GM21825 (cell line): ENCODE results near the gene RPL10L.

ENCODE experiments used
- ATAC-seq: cut with Tn5 transposase; IDR thresholded peaks from one replicate; pipeline ENCODE4 v1.9.1; 2021; ENCODE audit warnings: mild to moderate bottlenecking, moderate library complexity; ENCODE audit not compliant: unreplicated experiment

The RPL10L gene

GRCh38 chr14:46651526-46652144 lies at the start of gene RPL10L:
Gene RPL10L (minus strand): TSS chr14:46651781. CDS start chr14:46651736, 45 bp downstream.
- no peak for ATAC-seq

- no peak for ATAC-seq
Observed at GRCh38 chr14:46691819-46692218, 40.2 kb upstream of the RPL10L start.

- ATAC-seq: no peak
Observed at GRCh38 chr14:46686652-46687051, 35.1 kb upstream of the RPL10L start.

- ATAC-seq: no peak
Observed at GRCh38 chr14:46672128-46672527, 20.5 kb upstream of the RPL10L start.

- ATAC-seq: no peak
Observed at GRCh38 chr14:46663382-46663781, 11.8 kb upstream of the RPL10L start.

- ATAC-seq: no peak
Observed at GRCh38 chr14:46661728-46662127, 10.1 kb upstream of the RPL10L start.

GRCh38 chr14:46653031-46653755 lies 1.6 kb upstream of the RPL10L start:
- ATAC-seq: no peak

- no peak for ATAC-seq
Observed at GRCh38 chr14:46646796-46647195, 4.8 kb downstream of the RPL10L start.

GRCh38 chr14:46626876-46627275 lies 24.7 kb downstream of the RPL10L start:
- no peak for ATAC-seq
